ENCODE data around the gene HINT2. TPM values are rescaled to one million over a fixed set of nuclear protein-coding genes. Genes with fewer than 3 reads are reported as not detected.

The HINT2 gene
- total RNA-seq, 1 donor from 2014 or later: 51.1 TPM

DNA sequence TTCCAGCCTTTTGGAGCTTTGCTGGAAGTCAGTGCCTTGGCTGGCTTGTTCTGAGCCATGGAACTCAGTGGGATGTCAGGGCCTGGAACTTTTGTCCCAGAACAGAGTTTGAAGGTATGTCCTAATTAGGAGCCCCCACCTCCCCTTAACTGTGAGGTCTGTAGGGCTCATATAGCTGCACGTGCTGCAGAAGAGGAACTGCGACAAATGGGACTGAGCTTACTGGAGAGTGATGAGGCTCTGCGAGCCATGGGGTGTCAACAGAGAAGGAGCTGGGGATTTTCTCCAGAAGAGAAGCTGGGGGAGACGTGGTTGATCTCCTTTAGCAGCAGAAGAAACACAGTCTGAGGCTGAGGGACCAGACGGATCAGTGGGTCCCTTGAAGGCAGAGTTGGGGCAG, 25.1 kb upstream of the HINT2 start:
- H3K36me3 Mint-ChIP-seq: peaks cover 4% of the 10 kb centered on the region

DNA sequence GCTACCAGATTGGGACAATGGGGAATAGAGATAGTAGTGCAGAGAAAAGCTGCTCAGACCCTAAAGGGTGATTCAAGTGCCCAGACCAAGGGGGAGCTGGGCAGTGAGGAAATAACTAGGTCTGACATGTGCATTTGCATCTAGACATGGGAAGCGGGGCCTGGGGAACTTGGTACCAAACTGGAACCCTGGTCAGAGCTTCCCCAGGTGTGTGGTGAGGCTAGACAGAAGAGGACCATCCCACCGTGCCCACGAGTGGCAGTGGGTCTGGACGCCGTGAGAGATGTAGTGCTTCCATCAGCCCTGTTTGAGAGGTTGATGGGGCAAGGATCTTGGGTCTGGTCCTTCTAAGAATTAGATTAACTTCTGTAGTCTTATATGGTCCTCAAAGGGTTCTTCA, 21.8 kb upstream of the HINT2 start:
- no peaks in the 10 kb centered on the region for H3K9me3 Mint-ChIP-seq
- H3K27ac Mint-ChIP-seq: no peak overlapping the region
- peaks cover 31% of the 10 kb centered on the region for H3K4me1 Mint-ChIP-seq (ENCODE audit: unreplicated experiment)
- H3K27me3 Mint-ChIP-seq: no peaks in the 10 kb centered on the region
- DNase-seq (ENCODE audit: extremely low spot score, unreplicated experiment): no peak
- no peak overlapping the region for H3K4me3 Mint-ChIP-seq
- peaks cover 4% of the 10 kb centered on the region for H3K36me3 Mint-ChIP-seq
- TF ChIP-seq, protein P1, sequence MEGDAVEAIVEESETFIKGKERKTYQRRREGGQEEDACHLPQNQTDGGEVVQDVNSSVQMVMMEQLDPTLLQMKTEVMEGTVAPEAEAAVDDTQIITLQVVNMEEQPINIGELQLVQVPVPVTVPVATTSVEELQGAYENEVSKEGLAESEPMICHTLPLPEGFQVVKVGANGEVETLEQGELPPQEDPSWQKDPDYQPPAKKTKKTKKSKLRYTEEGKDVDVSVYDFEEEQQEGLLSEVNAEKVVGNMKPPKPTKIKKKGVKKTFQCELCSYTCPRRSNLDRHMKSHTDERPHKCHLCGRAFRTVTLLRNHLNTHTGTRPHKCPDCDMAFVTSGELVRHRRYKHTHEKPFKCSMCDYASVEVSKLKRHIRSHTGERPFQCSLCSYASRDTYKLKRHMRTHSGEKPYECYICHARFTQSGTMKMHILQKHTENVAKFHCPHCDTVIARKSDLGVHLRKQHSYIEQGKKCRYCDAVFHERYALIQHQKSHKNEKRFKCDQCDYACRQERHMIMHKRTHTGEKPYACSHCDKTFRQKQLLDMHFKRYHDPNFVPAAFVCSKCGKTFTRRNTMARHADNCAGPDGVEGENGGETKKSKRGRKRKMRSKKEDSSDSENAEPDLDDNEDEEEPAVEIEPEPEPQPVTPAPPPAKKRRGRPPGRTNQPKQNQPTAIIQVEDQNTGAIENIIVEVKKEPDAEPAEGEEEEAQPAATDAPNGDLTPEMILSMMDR (conservative IDR thresholded peaks at IDR 0.05): no peak

More for the DNA sequence above, 25.1 kb upstream of the HINT2 start:
- no peak overlapping the region for H3K27ac Mint-ChIP-seq
- H3K4me3 Mint-ChIP-seq: no peak overlapping the region
- no peaks in the 10 kb centered on the region for H3K9me3 Mint-ChIP-seq
- TF ChIP-seq, protein P1 (conservative IDR thresholded peaks at IDR 0.05): no peak
- DNase-seq (ENCODE audit: extremely low spot score, unreplicated experiment): no peak
- peaks cover 10% of the 10 kb centered on the region for H3K4me1 Mint-ChIP-seq (ENCODE audit: unreplicated experiment)
- H3K27me3 Mint-ChIP-seq: no peaks in the 10 kb centered on the region

DNA sequence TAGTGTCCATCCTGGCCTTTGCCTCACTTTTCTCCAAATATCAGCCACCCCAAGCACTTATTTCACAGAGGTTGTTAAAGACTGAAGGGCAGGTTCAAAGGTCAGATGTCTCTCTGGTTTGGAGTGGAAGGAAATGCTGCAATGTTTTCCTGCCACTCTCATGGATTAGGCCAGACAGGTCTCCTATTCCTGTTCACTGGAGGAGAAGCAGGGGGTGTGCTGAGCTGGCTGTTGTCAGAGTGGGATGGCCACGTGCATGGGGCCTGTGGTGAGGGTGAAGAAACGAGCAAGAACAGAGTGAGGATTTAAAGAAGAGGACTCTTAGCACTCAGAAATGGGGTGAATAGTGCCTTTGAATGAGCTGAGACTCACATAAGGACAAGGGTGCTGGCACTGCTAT, 20.9 kb upstream of the HINT2 start:
- Mint-ChIP-seq H3K4me1 (ENCODE audit: unreplicated experiment) (peaks cover 40% of the 10 kb centered on the region), H3K9me3 (no peaks in the 10 kb centered on the region), H3K4me3 (no peak overlapping the region), H3K27me3 (no peaks in the 10 kb centered on the region), H3K27ac (no peak overlapping the region), H3K36me3 (peaks cover 4% of the 10 kb centered on the region)
- TF ChIP-seq, protein P1 (conservative IDR thresholded peaks at IDR 0.05): no peak
- no peak for DNase-seq (ENCODE audit: extremely low spot score, unreplicated experiment)

DNA sequence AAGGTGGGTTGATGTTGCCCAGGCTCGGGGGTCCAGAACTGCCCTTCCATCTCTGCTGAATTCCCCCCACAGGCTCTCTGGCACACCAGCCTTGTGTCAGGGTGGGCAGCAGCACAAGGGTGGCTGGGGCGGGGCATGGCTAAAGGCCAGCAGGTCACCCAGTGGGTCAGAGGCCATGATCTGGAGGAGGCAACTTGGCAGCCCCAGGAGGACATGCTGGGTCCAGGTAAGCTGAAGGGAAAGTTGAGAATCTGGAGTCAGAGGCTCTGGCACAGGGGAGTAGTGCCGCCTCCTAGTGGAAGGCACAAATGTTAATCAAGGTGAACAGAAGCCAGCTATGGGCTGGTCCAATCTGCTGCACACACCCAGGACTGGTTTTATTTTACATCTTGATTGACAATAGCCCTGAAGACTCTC, 20.4 kb upstream of the HINT2 start:
- Mint-ChIP-seq H3K4me3 (no peak overlapping the region), H3K36me3 (peaks cover 4% of the 10 kb centered on the region), H3K9me3 (no peaks in the 10 kb centered on the region), H3K4me1 (ENCODE audit: unreplicated experiment) (peaks cover 40% of the 10 kb centered on the region), H3K27ac (no peak overlapping the region), H3K27me3 (no peaks in the 10 kb centered on the region)
- TF ChIP-seq, protein P1 (conservative IDR thresholded peaks at IDR 0.05): peak; percentile 46
- no peak for DNase-seq (ENCODE audit: extremely low spot score, unreplicated experiment)

GRCh38 chr9:35834260-35835215, 19.7 kb upstream of the HINT2 start:
- H3K36me3 Mint-ChIP-seq: peaks cover 4% of the 10 kb centered on the region
- H3K4me3 Mint-ChIP-seq: peak overlapping the region; percentile 62
- no peak for DNase-seq (ENCODE audit: extremely low spot score, unreplicated experiment)
- H3K27ac Mint-ChIP-seq: peak overlapping the region; percentile 82
- no peaks in the 10 kb centered on the region for H3K27me3 Mint-ChIP-seq
- H3K9me3 Mint-ChIP-seq: no peaks in the 10 kb centered on the region
- TF ChIP-seq, protein P1 (conservative IDR thresholded peaks at IDR 0.05): no peak
- peaks cover 46% of the 10 kb centered on the region for H3K4me1 Mint-ChIP-seq (ENCODE audit: unreplicated experiment)

Measured in type B pancreatic cell (in vitro differentiated cells).